IMR-90 (cell line): ENCODE measurements around the gene SLC9A3.

Source experiments
- BHLHE40 ChIP-seq: fragments of 150-350 bp; IDR thresholded peaks from 2 replicates; pipeline ENCODE4 v1.6.1; 2016; ENCODE audit warnings: mild to moderate bottlenecking, low read depth, low read length
- CHD1 ChIP-seq: IDR thresholded peaks from 2 replicates; pipeline ENCODE4 v1.6.1; 2012; ENCODE audit warnings: low read depth, low read length, improper control_type of control experiment
- MAZ ChIP-seq: IDR thresholded peaks from 2 replicates; pipeline ENCODE4 v1.6.1; 2012; ENCODE audit warnings: low read depth, mild to moderate bottlenecking, low read length, improper control_type of control experiment, moderate library complexity, borderline replicate concordance
- NFE2L2 ChIP-seq: fragments of 150-350 bp; IDR thresholded peaks from 2 replicates; pipeline ENCODE4 v1.6.1; 2016; ENCODE audit warnings: low read depth, mild to moderate bottlenecking, low read length
- POLR2A ChIP-seq: IDR thresholded peaks from 2 replicates; pipeline ENCODE4 v1.6.1; 2012; ENCODE audit warnings: mild to moderate bottlenecking, low read depth, low read length
- RFX5 ChIP-seq: IDR thresholded peaks from 2 replicates; pipeline ENCODE4 v1.8.0; 2012; ENCODE audit warnings: low read depth, mild to moderate bottlenecking, low read length, moderate library complexity
- TF ChIP-seq, protein P1 (sequence below): conservative IDR thresholded peaks from 2 replicates; pipeline ENCODE4 v1.5.1; 2012; ENCODE audit warnings: mild to moderate bottlenecking, low read depth, low read length, improper control_type of control experiment
- TF ChIP-seq, protein P2 (sequence below): fragments of 150-350 bp; IDR thresholded peaks from 2 replicates; pipeline ENCODE4 v1.6.1; 2016; ENCODE audit warnings: low read depth, mild to moderate bottlenecking, low read length, moderate library complexity, borderline replicate concordance

DNA sequence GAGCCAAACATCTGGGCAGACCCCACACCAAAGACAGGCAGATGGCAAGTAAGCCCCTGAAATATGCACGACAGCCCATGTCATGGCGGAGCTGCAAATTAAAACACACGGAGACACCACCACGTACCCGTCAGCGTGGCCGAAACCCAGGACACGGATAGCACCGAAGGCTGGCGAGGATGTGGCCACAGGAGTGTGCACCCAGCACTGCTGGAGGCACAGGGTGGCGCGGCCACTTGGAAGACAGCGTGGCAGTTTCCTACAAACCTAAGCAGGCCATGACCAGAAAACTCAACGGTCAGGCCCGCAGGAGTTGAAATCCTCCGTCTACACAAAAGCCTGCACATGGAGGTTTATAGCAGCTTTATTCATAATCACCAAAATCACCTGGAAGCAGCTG lies 12.8 kb downstream of the SLC9A3 start:
- TF ChIP-seq, protein P1, sequence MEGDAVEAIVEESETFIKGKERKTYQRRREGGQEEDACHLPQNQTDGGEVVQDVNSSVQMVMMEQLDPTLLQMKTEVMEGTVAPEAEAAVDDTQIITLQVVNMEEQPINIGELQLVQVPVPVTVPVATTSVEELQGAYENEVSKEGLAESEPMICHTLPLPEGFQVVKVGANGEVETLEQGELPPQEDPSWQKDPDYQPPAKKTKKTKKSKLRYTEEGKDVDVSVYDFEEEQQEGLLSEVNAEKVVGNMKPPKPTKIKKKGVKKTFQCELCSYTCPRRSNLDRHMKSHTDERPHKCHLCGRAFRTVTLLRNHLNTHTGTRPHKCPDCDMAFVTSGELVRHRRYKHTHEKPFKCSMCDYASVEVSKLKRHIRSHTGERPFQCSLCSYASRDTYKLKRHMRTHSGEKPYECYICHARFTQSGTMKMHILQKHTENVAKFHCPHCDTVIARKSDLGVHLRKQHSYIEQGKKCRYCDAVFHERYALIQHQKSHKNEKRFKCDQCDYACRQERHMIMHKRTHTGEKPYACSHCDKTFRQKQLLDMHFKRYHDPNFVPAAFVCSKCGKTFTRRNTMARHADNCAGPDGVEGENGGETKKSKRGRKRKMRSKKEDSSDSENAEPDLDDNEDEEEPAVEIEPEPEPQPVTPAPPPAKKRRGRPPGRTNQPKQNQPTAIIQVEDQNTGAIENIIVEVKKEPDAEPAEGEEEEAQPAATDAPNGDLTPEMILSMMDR: no peak
- TF ChIP-seq, protein P2, sequence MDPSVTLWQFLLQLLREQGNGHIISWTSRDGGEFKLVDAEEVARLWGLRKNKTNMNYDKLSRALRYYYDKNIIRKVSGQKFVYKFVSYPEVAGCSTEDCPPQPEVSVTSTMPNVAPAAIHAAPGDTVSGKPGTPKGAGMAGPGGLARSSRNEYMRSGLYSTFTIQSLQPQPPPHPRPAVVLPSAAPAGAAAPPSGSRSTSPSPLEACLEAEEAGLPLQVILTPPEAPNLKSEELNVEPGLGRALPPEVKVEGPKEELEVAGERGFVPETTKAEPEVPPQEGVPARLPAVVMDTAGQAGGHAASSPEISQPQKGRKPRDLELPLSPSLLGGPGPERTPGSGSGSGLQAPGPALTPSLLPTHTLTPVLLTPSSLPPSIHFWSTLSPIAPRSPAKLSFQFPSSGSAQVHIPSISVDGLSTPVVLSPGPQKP: no peak
- TF ChIP-seq BHLHE40: no peak
- TF ChIP-seq MAZ: no peak
- TF ChIP-seq POLR2A: no peak
- no peak for TF ChIP-seq RFX5
- TF ChIP-seq CHD1: no peak
- TF ChIP-seq NFE2L2: no peak
